ENCODE measurements around the gene PTPRT. TPM values are rescaled to one million over a fixed set of nuclear protein-coding genes. Genes with fewer than 3 reads are reported as not detected.

PTPRT gene
- total and polyA plus RNA-seq, 2 of the 13 experiments (the other 11 are each of a cell fraction or from before 2014, with no cell fraction given), result under 0.01 to 0.09 TPM

DNA sequence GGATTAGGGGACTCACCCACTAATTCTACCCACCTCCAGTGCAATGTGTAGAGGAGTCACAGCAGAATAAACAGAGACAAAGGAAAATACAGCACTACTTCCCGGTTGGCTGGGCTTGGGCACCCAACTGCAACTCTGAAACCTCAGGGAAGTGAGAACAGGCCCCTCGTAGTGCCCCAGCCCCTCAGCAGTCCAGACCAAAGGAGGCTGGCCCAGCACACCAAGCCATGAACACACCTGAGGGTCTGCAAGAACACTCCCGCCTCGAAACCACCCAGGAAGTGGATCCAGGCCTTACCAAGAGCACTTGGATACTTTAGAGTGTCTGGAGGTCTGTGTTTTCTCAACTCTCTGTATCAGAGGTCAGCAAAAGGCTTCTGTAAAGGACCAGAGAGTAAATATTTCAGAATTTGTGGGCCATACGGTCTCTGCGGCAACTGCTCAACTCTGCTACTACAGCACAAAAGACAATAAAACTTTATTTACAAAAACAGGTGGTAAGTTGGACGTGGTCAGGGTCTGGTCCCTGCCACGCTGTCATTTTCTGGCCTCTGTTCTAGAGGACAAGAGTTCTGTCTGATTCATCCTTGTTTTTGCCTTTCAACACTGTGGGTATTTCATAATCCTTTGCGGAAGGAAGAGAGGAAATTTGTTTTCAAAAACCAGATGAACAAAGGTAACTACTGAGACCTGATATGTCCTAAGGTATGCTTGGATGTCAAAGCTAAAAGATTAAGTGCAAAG, 154.6 kb downstream of the PTPRT start (continued):
- TF ChIP-seq, protein P1, sequence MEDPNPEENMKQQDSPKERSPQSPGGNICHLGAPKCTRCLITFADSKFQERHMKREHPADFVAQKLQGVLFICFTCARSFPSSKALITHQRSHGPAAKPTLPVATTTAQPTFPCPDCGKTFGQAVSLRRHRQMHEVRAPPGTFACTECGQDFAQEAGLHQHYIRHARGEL (CRISPR knock-in tag; IDR thresholded peaks at IDR 0.05), result no peak
- TF ChIP-seq, protein P2, sequence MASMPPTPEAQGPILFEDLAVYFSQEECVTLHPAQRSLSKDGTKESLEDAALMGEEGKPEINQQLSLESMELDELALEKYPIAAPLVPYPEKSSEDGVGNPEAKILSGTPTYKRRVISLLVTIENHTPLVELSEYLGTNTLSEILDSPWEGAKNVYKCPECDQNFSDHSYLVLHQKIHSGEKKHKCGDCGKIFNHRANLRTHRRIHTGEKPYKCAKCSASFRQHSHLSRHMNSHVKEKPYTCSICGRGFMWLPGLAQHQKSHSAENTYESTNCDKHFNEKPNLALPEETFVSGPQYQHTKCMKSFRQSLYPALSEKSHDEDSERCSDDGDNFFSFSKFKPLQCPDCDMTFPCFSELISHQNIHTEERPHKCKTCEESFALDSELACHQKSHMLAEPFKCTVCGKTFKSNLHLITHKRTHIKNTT (CRISPR knock-in tag; IDR thresholded peaks at IDR 0.05), result no peak
- TF ChIP-seq NR2F2 (IDR thresholded peaks at IDR 0.05; ENCODE audit: borderline replicate concordance, low read depth), result no peak
- no peak for TF ChIP-seq TSC22D2 (CRISPR knock-in tag; IDR thresholded peaks at IDR 0.05; ENCODE audit: borderline replicate concordance)
- TF ChIP-seq, protein P3, sequence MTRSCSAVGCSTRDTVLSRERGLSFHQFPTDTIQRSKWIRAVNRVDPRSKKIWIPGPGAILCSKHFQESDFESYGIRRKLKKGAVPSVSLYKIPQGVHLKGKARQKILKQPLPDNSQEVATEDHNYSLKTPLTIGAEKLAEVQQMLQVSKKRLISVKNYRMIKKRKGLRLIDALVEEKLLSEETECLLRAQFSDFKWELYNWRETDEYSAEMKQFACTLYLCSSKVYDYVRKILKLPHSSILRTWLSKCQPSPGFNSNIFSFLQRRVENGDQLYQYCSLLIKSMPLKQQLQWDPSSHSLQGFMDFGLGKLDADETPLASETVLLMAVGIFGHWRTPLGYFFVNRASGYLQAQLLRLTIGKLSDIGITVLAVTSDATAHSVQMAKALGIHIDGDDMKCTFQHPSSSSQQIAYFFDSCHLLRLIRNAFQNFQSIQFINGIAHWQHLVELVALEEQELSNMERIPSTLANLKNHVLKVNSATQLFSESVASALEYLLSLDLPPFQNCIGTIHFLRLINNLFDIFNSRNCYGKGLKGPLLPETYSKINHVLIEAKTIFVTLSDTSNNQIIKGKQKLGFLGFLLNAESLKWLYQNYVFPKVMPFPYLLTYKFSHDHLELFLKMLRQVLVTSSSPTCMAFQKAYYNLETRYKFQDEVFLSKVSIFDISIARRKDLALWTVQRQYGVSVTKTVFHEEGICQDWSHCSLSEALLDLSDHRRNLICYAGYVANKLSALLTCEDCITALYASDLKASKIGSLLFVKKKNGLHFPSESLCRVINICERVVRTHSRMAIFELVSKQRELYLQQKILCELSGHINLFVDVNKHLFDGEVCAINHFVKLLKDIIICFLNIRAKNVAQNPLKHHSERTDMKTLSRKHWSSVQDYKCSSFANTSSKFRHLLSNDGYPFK (CRISPR knock-in tag; IDR thresholded peaks at IDR 0.05; ENCODE audit: borderline replicate concordance), result no peak
- TF ChIP-seq ZNF660 (CRISPR knock-in tag; IDR thresholded peaks at IDR 0.05; ENCODE audit: borderline replicate concordance, low read depth), result no peak
- no peak for TF ChIP-seq SSRP1 (CRISPR knock-in tag; IDR thresholded peaks at IDR 0.05)
- TF ChIP-seq ZNF672 (CRISPR knock-in tag; IDR thresholded peaks at IDR 0.05), result no peak
- no peak for TF ChIP-seq LCORL (IDR thresholded peaks at IDR 0.05)
- no peak for TF ChIP-seq LCORL (CRISPR knock-in tag; IDR thresholded peaks at IDR 0.05)
- TF ChIP-seq REXO4 (CRISPR knock-in tag; IDR thresholded peaks at IDR 0.05; ENCODE audit: borderline replicate concordance), result no peak
- TF ChIP-seq, protein P4, sequence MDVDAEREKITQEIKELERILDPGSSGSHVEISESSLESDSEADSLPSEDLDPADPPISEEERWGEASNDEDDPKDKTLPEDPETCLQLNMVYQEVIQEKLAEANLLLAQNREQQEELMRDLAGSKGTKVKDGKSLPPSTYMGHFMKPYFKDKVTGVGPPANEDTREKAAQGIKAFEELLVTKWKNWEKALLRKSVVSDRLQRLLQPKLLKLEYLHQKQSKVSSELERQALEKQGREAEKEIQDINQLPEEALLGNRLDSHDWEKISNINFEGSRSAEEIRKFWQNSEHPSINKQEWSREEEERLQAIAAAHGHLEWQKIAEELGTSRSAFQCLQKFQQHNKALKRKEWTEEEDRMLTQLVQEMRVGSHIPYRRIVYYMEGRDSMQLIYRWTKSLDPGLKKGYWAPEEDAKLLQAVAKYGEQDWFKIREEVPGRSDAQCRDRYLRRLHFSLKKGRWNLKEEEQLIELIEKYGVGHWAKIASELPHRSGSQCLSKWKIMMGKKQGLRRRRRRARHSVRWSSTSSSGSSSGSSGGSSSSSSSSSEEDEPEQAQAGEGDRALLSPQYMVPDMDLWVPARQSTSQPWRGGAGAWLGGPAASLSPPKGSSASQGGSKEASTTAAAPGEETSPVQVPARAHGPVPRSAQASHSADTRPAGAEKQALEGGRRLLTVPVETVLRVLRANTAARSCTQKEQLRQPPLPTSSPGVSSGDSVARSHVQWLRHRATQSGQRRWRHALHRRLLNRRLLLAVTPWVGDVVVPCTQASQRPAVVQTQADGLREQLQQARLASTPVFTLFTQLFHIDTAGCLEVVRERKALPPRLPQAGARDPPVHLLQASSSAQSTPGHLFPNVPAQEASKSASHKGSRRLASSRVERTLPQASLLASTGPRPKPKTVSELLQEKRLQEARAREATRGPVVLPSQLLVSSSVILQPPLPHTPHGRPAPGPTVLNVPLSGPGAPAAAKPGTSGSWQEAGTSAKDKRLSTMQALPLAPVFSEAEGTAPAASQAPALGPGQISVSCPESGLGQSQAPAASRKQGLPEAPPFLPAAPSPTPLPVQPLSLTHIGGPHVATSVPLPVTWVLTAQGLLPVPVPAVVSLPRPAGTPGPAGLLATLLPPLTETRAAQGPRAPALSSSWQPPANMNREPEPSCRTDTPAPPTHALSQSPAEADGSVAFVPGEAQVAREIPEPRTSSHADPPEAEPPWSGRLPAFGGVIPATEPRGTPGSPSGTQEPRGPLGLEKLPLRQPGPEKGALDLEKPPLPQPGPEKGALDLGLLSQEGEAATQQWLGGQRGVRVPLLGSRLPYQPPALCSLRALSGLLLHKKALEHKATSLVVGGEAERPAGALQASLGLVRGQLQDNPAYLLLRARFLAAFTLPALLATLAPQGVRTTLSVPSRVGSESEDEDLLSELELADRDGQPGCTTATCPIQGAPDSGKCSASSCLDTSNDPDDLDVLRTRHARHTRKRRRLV (CRISPR knock-in tag; IDR thresholded peaks at IDR 0.05), result no peak
- peak; percentile 93 for TF ChIP-seq ELF3 (CRISPR knock-in tag; IDR thresholded peaks at IDR 0.05)
- no peak for TF ChIP-seq FOXP1 (IDR thresholded peaks at IDR 0.05)
- TF ChIP-seq FOXP1 (CRISPR knock-in tag; IDR thresholded peaks at IDR 0.05), result peak; percentile 29; the same call in 1 of the 2 replicates
- no peak for TF ChIP-seq SIX4 (CRISPR knock-in tag; IDR thresholded peaks at IDR 0.05)
- no peak for TF ChIP-seq ZNF484 (CRISPR knock-in tag; IDR thresholded peaks at IDR 0.05; ENCODE audit: borderline replicate concordance, low read depth)
- TF ChIP-seq, protein P5, sequence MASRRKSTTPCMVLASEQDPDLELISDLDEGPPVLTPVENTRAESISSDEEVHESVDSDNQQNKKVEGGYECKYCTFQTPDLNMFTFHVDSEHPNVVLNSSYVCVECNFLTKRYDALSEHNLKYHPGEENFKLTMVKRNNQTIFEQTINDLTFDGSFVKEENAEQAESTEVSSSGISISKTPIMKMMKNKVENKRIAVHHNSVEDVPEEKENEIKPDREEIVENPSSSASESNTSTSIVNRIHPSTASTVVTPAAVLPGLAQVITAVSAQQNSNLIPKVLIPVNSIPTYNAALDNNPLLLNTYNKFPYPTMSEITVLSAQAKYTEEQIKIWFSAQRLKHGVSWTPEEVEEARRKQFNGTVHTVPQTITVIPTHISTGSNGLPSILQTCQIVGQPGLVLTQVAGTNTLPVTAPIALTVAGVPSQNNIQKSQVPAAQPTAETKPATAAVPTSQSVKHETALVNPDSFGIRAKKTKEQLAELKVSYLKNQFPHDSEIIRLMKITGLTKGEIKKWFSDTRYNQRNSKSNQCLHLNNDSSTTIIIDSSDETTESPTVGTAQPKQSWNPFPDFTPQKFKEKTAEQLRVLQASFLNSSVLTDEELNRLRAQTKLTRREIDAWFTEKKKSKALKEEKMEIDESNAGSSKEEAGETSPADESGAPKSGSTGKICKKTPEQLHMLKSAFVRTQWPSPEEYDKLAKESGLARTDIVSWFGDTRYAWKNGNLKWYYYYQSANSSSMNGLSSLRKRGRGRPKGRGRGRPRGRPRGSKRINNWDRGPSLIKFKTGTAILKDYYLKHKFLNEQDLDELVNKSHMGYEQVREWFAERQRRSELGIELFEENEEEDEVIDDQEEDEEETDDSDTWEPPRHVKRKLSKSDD (CRISPR knock-in tag; IDR thresholded peaks at IDR 0.05; ENCODE audit: low read depth), result no peak
